HepG2 (cell line): ENCODE results near the gene PEMT. TPM values are rescaled to one million over a fixed set of nuclear protein-coding genes. Genes with fewer than 3 reads are reported as not detected.
A peak's percentile ranks its signal among the peaks of the same experiment; 100 is the strongest.

Experiments used
- KDM6A ChIP-seq: IDR thresholded peaks from 2 replicates; pipeline ENCODE4 v1.6.1; 2016; ENCODE audit warnings: low read depth
- RAD21 ChIP-seq: fragments of 450-650 bp; formaldehyde crosslinking; IDR thresholded peaks from 2 replicates; pipeline ENCODE4 v1.5.0; 2020; ENCODE audit warnings: mild to moderate bottlenecking
- SATB2 ChIP-seq: sonication (generic); formaldehyde crosslinking; IDR thresholded peaks from 2 replicates; pipeline ENCODE4 v1.5.0; 2020; ENCODE audit warnings: missing genetic modification reagents
- SMC3 ChIP-seq: IDR thresholded peaks from 2 replicates; pipeline ENCODE4 v1.6.1; 2011; ENCODE audit warnings: low read length, improper control_type of control experiment
- ZNF484 ChIP-seq: sonication (generic); formaldehyde crosslinking; IDR thresholded peaks from 2 replicates; pipeline ENCODE4 v1.5.1; 2020; ENCODE audit warnings: mild to moderate bottlenecking, low read depth, missing genetic modification reagents, borderline replicate concordance
- ZNF609 ChIP-seq: sonication (generic); formaldehyde crosslinking; IDR thresholded peaks from 2 replicates; pipeline ENCODE4 v1.4.0; 2020; ENCODE audit warnings: mild to moderate bottlenecking, missing genetic modification reagents, borderline replicate concordance
- ZNF614 ChIP-seq: IDR thresholded peaks from 2 replicates; pipeline ENCODE4 v1.6.1; 2018; ENCODE audit warnings: missing biosample characterization, missing genetic modification reagents, inconsistent platforms, borderline replicate concordance
- ZNF780A ChIP-seq: sonication (generic); formaldehyde crosslinking; IDR thresholded peaks from 2 replicates; pipeline ENCODE4 v1.8.0; 2022; ENCODE audit warnings: mild to moderate bottlenecking, missing genetic modification reagents, moderate library complexity
- polyA plus RNA-seq, 8 experiments: library from polyadenylated mRNA; depleted of rRNA in 3 of 8; stranded (reverse) in 7 of 8; unstranded in 1 of 8; fragments of >200 nt; fragmentation: Illumina TruSeq in 4 of 8; extraction: Trizol in 4 of 8; gene quantifications; 2 replicates each; pipeline versions ENCODE4 v1.2.1 to v1.2.3, GENCODE V29; 2011 to 2016; ENCODE audit warnings: low read depth in 4 of 8, missing spikeins in 1 of 8, mixed read lengths in 1 of 8; ENCODE audit not compliant: insufficient read depth in 1 of 8
- total RNA-seq, 5 experiments: library from RNA; depleted of rRNA; stranded (reverse); fragments of >200 nt; fragmentation: Illumina TruSeq; extraction: Trizol; gene quantifications; 2 replicates each; pipeline ENCODE4 v1.2.3, GENCODE V29; 2016; ENCODE audit warnings: low read depth in 1 of 5

The PEMT gene
- total and polyA plus RNA-seq, 2 of the 13 experiments (the other 11 are each of a cell fraction or from before 2014, with no cell fraction given): 31.7 to 43.6 TPM

GRCh38 chr17:17613708-17614114, 22.2 kb upstream of the PEMT start (continued):
- TF ChIP-seq ZNF614 (CRISPR knock-in tag) (0 out of 2 replicates have a peak, but pooled peaks have one; percentile 15), SATB2 (CRISPR knock-in tag) (no peak), SMC3 (peak; percentile 79), KDM6A (CRISPR knock-in tag) (no peak), ZNF484 (peak; percentile 92; the same call in 1 of the 2 replicates), ZNF780A (CRISPR knock-in tag) (no peak), ZNF609 (CRISPR knock-in tag) (no peak), RAD21 (CRISPR knock-in tag) (peak; percentile 51)
- TF ChIP-seq, all 625 proteins: peak for 9
